MCF 10A (cell line): Measurements from ENCODE around the gene PLCB1. TPM values are rescaled to one million over a fixed set of nuclear protein-coding genes. Genes with fewer than 3 reads are reported as not detected.

ENCODE experiments used
- BruUV-seq: library from RNA; stranded (reverse); fragments of 400-500 nt; replicated peaks from 2 replicates; lab custom pipeline; 2021; lab: Mats Ljungman, UMichigan
- CTCF ChIA-PET: fragments of 300-600 bp; sonication (Branson Sonifier 250); formaldehyde crosslinking; extraction: SDS; loops from one replicate; lab custom pipeline; 2021; ENCODE audit warnings: antibody characterized with exemption, inconsistent platforms; lab: Yijun Ruan, JAX
- POLR2A ChIA-PET: fragments of 300-600, 350-650 bp; sonication (Branson Sonifier 250); formaldehyde crosslinking; extraction: SDS; loops from one replicate; lab custom pipeline; 2020; ENCODE audit warnings: antibody characterized with exemption, inconsistent platforms; lab: Yijun Ruan, JAX
- DNase-seq: peaks from one replicate; pipeline ENCODE4 v3.0.0-alpha.2; 2018; ENCODE audit not compliant: unreplicated experiment
- H3K27ac Mint-ChIP-seq: one replicate; pipeline ENCODE4 v1.8.0; 2022; ENCODE audit warnings: mild to moderate bottlenecking, low read depth, mixed read lengths; ENCODE audit not compliant: unreplicated experiment
- H3K27me3 Mint-ChIP-seq: one replicate; pipeline ENCODE4 v1.8.0; 2022; ENCODE audit warnings: mixed read lengths; ENCODE audit not compliant: insufficient read depth, unreplicated experiment
- H3K36me3 Mint-ChIP-seq: one replicate; pipeline ENCODE4 v1.8.0; 2022; ENCODE audit warnings: mild to moderate bottlenecking, moderate library complexity, mixed read lengths; ENCODE audit not compliant: insufficient read depth, unreplicated experiment
- H3K4me1 Mint-ChIP-seq: one replicate; pipeline ENCODE4 v1.8.0; 2022; ENCODE audit warnings: mixed read lengths; ENCODE audit not compliant: insufficient read depth, unreplicated experiment
- H3K4me3 Mint-ChIP-seq: one replicate; pipeline ENCODE4 v1.8.0; 2022; ENCODE audit warnings: mild to moderate bottlenecking, moderate library complexity, mixed read lengths; ENCODE audit not compliant: unreplicated experiment
- H3K9me3 Mint-ChIP-seq: one replicate; pipeline ENCODE4 v1.8.0; 2022; ENCODE audit warnings: mixed read lengths; ENCODE audit not compliant: unreplicated experiment
- CTCF ChIP-seq: fragments of 200-600 bp; IDR thresholded peaks from one replicate; pipeline ENCODE4 v1.8.0; 2022; ENCODE audit warnings: antibody characterized with exemption, mild to moderate bottlenecking; ENCODE audit not compliant: unreplicated experiment
- intact Hi-C: fragments of 100-400 bp; cut with micrococcal nuclease; formaldehyde crosslinking; loops from 2 replicates; pipeline ENCODE4 v1.14.1; 2022
- total RNA-seq: library from RNA; stranded (reverse); gene quantifications from 2 replicates; pipeline ENCODE4 v1.2.3, GENCODE V29; 2022

PLCB1 gene
- total RNA-seq, 1 experiment from 2014 or later = 5.9 TPM

DNA sequence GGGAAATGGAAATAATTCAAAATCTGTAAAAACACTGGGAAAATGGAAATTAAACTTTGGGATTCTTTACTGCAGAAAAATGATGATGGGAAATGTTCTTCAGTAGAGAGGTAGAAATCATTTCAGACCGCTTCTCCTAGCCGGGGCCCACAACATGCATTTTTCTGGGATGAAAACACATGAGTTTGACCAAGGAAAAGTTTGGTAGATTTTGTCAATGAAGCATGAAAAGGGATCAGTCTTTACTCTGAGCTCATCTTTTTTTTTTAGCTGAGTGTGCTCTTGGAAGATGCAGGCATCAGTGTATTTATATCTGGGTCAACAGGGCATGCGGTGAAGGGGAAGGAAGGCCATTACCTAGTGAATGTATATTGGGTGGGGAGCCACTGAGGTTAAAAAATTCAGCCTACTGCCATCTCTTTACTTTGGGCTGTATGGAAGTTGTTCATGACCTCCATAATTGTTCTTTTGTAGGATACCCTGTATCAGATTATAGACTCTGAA is 36.8 kb downstream of the PLCB1 start:
- Mint-ChIP-seq H3K27ac (no peak overlapping the region), H3K4me1 (no peaks in the 10 kb centered on the region), H3K36me3 (no peaks in the 10 kb centered on the region), H3K4me3 (no peak overlapping the region), H3K9me3 (no peaks in the 10 kb centered on the region), H3K27me3 (no peaks in the 10 kb centered on the region)
- ChIA-PET CTCF (no interaction called here), POLR2A (no interaction called here)
- no peak for TF ChIP-seq CTCF
- no TSS peak for BruUV-seq
- DNase-seq = no peak
- intact Hi-C loops = no loop called here

- POLR2A ChIA-PET = interaction anchor here (0.5 kb wide), 1 partner anchor 41 kb away, joined by 3 read pairs; no protein-coding TSS in a partner anchor
- CTCF ChIA-PET = interaction anchor here (0.7 kb wide), 1 partner anchor 28 kb away, joined by 3 read pairs; no protein-coding TSS in a partner anchor
- Mint-ChIP-seq H3K4me1 (no peaks in the 10 kb centered on the region), H3K36me3 (no peaks in the 10 kb centered on the region), H3K9me3 (no peaks in the 10 kb centered on the region), H3K27me3 (no peaks in the 10 kb centered on the region), H3K27ac (no peak overlapping the region), H3K4me3 (no peak overlapping the region)
- TF ChIP-seq CTCF = no peak
- no TSS peak for BruUV-seq
- DNase-seq = no peak
- intact Hi-C loops = no loop called here
Measured at GRCh38 chr20:8170921-8171320, 38.9 kb downstream of the PLCB1 start.

DNA sequence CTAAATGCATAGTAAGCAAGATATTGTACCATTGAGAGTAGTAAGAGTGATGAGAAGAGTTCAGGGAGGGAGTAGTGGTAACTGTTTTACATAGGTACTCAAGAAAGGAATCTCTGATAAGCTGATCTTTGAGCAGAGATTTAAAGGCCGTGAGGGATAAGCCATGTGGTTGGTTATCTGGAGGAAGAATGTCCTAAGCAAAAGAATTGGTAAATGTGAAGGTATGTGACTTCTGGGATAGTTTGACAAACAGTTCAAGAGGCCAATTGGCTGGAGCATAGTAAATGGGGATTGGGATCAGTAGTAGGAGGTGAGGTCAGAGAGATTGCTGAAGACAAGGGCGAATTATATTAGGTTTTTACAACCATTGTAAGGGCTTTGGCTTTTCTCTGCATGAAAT is 40.1 kb downstream of the PLCB1 start:
- Mint-ChIP-seq H3K9me3 (no peaks in the 10 kb centered on the region), H3K4me3 (no peak overlapping the region), H3K36me3 (no peaks in the 10 kb centered on the region), H3K27me3 (no peaks in the 10 kb centered on the region), H3K4me1 (no peaks in the 10 kb centered on the region), H3K27ac (no peak overlapping the region)
- CTCF ChIA-PET = no interaction called here
- BruUV-seq = no TSS peak
- intact Hi-C loops = no loop called here
- TF ChIP-seq CTCF = no peak
- DNase-seq = no peak
- POLR2A ChIA-PET = no interaction called here

DNA sequence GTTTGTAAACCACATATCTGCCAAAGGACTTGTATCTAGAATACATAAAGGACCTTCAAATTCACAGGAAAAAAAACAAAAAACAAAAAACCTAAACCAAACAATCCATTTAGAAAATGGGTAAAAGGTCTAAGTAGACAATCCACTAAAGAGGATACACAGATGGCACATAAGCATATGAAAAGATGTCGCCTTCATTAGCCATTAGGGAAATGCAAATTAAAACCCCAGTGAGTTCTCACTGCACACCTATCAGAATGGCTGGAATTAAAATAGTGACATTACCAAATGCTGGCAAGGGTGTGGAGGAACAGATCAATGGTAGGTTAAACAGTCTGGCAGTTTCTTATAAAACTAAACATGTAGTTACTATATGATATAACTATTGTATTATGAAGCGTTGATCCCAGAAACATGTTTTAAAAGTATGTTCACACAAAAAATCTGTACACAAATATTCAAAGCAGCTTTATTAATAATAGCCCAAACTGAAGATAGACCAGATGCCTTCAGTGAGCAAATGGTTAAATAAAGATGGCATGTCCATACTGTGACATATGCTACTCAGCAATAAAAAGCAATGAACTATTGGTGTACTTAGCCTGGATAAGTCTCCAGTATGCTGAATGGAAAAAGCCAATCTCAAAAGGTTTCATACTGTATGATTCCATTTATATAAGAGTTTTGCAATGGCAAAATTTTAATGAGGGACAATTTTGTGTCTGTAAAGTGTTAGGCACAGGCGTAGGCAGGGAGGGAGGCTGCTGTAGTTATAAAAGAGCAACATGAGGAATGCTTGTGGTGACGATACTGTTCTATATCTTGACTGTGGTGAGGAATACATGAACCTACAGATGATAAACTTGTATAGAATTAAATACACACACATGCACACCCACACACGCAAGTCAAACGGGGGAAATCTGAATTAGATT is 43.9 kb downstream of the PLCB1 start:
- Mint-ChIP-seq H3K27me3 (no peaks in the 10 kb centered on the region), H3K9me3 (no peaks in the 10 kb centered on the region), H3K4me1 (no peaks in the 10 kb centered on the region), H3K27ac (no peak overlapping the region), H3K36me3 (no peaks in the 10 kb centered on the region), H3K4me3 (no peak overlapping the region)
- no TSS peak for BruUV-seq
- no peak for TF ChIP-seq CTCF
- ChIA-PET CTCF (no interaction called here), POLR2A (no interaction called here)
- DNase-seq = no peak
- intact Hi-C loops = no loop called here
